H9 (cell line): ENCODE measurements around the gene CDNF. TPM values are rescaled to one million over a fixed set of nuclear protein-coding genes. Genes with fewer than 3 reads are reported as not detected.
A peak's percentile ranks its signal among the peaks of the same experiment; 100 is the strongest.

Experiments used
- DNase-seq: peaks from one replicate; pipeline ENCODE4 v3.0.0-alpha.2; 2017
- H2AFZ ChIP-seq: one replicate; pipeline ENCODE4 v1.6.1; 2013; ENCODE audit warnings: mild to moderate bottlenecking, low read length, control low read depth, moderate library complexity
- H2AK5ac ChIP-seq: 2 replicates; pipeline ENCODE4 v1.6.1; 2013; ENCODE audit warnings: low read length, control low read depth, mixed read lengths; ENCODE audit not compliant: insufficient read length
- H2BK120ac ChIP-seq: one replicate; pipeline ENCODE4 v1.6.1; 2013; ENCODE audit warnings: low read depth, mild to moderate bottlenecking, low read length, control low read depth, inconsistent platforms; ENCODE audit not compliant: poor library complexity, severe bottlenecking
- H2BK12ac ChIP-seq: 2 replicates; pipeline ENCODE4 v1.6.1; 2013; ENCODE audit warnings: low read length, control low read depth, mixed read lengths, low read depth; ENCODE audit not compliant: insufficient read length
- H2BK15ac ChIP-seq: 2 replicates; pipeline ENCODE4 v1.6.1; 2013; ENCODE audit warnings: low read depth, low read length, control low read depth
- H2BK20ac ChIP-seq: one replicate; pipeline ENCODE4 v1.6.1; 2013; ENCODE audit warnings: low read depth, mild to moderate bottlenecking, low read length, control low read depth, inconsistent platforms; ENCODE audit not compliant: poor library complexity, severe bottlenecking
- H2BK5ac ChIP-seq: 2 replicates; pipeline ENCODE4 v1.6.1; 2013; ENCODE audit warnings: low read length, control low read depth, mixed read lengths; ENCODE audit not compliant: insufficient read length
- H3K14ac ChIP-seq: 2 replicates; pipeline ENCODE4 v1.6.1; 2013; ENCODE audit warnings: low read length, control low read depth; ENCODE audit not compliant: insufficient read depth
- H3K18ac ChIP-seq: 2 replicates; pipeline ENCODE4 v1.6.1; 2013; ENCODE audit warnings: low read depth, mild to moderate bottlenecking, mixed read lengths, low read length, control low read depth; ENCODE audit not compliant: insufficient read length
- H3K23ac ChIP-seq: 2 replicates; pipeline ENCODE4 v1.6.1; 2013; ENCODE audit warnings: low read length, control low read depth, mixed read lengths, low read depth; ENCODE audit not compliant: insufficient read length
- H3K23me2 ChIP-seq: 2 replicates; pipeline ENCODE4 v1.6.1; 2013; ENCODE audit warnings: low read depth, mild to moderate bottlenecking, mixed read lengths, low read length, control low read depth; ENCODE audit not compliant: insufficient read length, poor library complexity, severe bottlenecking
- H3K27ac ChIP-seq: 2 replicates; pipeline ENCODE4 v1.5.1; 2013; ENCODE audit warnings: low read length, control low read depth, mixed read lengths, low read depth; ENCODE audit not compliant: insufficient read length
- H3K27me3 ChIP-seq: 2 replicates; pipeline ENCODE4 v1.6.1; 2013; ENCODE audit warnings: low read length, control low read depth, inconsistent platforms; ENCODE audit not compliant: insufficient read depth
- H3K4ac ChIP-seq: 2 replicates; pipeline ENCODE4 v1.6.1; 2013; ENCODE audit warnings: low read depth, mild to moderate bottlenecking, control low read depth, inconsistent platforms, low read length, moderate library complexity
- H3K4me1 ChIP-seq: 2 replicates; pipeline ENCODE4 v1.6.1; 2013; ENCODE audit warnings: low read length, control low read depth, inconsistent platforms; ENCODE audit not compliant: insufficient read depth
- H3K4me2 ChIP-seq: 2 replicates; pipeline ENCODE4 v1.6.1; 2013; ENCODE audit warnings: low read length, control low read depth, mixed read lengths; ENCODE audit not compliant: insufficient read length, insufficient read depth
- H3K56ac ChIP-seq: 2 replicates; pipeline ENCODE4 v1.6.1; 2013; ENCODE audit warnings: low read depth, mild to moderate bottlenecking, mixed read lengths, low read length, control low read depth; ENCODE audit not compliant: insufficient read length
- H3K79me1 ChIP-seq: 2 replicates; pipeline ENCODE4 v1.6.1; 2013; ENCODE audit warnings: low read depth, mild to moderate bottlenecking, moderate library complexity, low read length, control low read depth, inconsistent platforms; ENCODE audit not compliant: insufficient read depth, poor library complexity, severe bottlenecking
- H3K79me2 ChIP-seq: 2 replicates; pipeline ENCODE4 v1.6.1; 2013; ENCODE audit warnings: low read length, control low read depth, inconsistent platforms; ENCODE audit not compliant: insufficient read depth
- H3K9ac ChIP-seq: 2 replicates; pipeline ENCODE4 v1.6.1; 2013; ENCODE audit warnings: low read length, control low read depth, mixed read lengths; ENCODE audit not compliant: insufficient read length; ENCODE audit errors: extremely low read depth
- H3K9me3 ChIP-seq: one replicate; pipeline ENCODE4 v1.6.1; 2013; ENCODE audit warnings: low read depth, low read length, inconsistent platforms; ENCODE audit not compliant: control insufficient read depth
- H3T11ph ChIP-seq: one replicate; pipeline ENCODE4 v1.6.1; 2013; ENCODE audit warnings: mild to moderate bottlenecking, low read length, control low read depth, inconsistent platforms
- H4K20me1 ChIP-seq: one replicate; pipeline ENCODE4 v1.6.1; 2013; ENCODE audit not compliant: control insufficient read depth, insufficient read length, insufficient read depth
- H4K5ac ChIP-seq: 2 replicates; pipeline ENCODE4 v1.6.1; 2013; ENCODE audit warnings: low read depth, mild to moderate bottlenecking, mixed read lengths, low read length, control low read depth; ENCODE audit not compliant: insufficient read length
- H4K8ac ChIP-seq: replicated peaks from 2 replicates; pipeline ENCODE4 v1.6.1; 2013; ENCODE audit warnings: low read length, control low read depth, mixed read lengths, low read depth; ENCODE audit not compliant: insufficient read length
- H4K91ac ChIP-seq: 2 replicates; pipeline ENCODE4 v1.6.1; 2013; ENCODE audit warnings: low read depth, mild to moderate bottlenecking, moderate library complexity, mixed read lengths, low read length, control low read depth; ENCODE audit not compliant: insufficient read length
- H3K27ac Mint-ChIP-seq, 3 experiments: 2 replicates in 2 of 3; 3 replicates in 1 of 3; pipeline ENCODE4 v1.8.0; 2020 to 2021; ENCODE audit warnings: mixed read lengths in 3 of 3, mild to moderate bottlenecking in 1 of 3, moderate library complexity in 1 of 3
- H3K27me3 Mint-ChIP-seq: 2 replicates; pipeline ENCODE4 v1.8.0; 2021; ENCODE audit warnings: low read depth, mild to moderate bottlenecking, moderate library complexity, mixed read lengths
- H3K36me3 Mint-ChIP-seq, 3 experiments: 2 replicates in 2 of 3; 3 replicates in 1 of 3; pipeline ENCODE4 v1.8.0; 2020 to 2021; ENCODE audit warnings: low read depth in 3 of 3, mixed read lengths in 3 of 3; ENCODE audit not compliant: insufficient read depth in 1 of 3
- H3K4me1 Mint-ChIP-seq, 2 experiments: 2 replicates each; pipeline ENCODE4 v1.8.0; 2020; ENCODE audit warnings: mixed read lengths in 2 of 2
- H3K4me3 Mint-ChIP-seq, 2 experiments: 2 replicates in 1 of 2; 3 replicates in 1 of 2; pipeline ENCODE4 v1.8.0; 2020 to 2021; ENCODE audit warnings: mild to moderate bottlenecking in 2 of 2, mixed read lengths in 2 of 2, moderate library complexity in 1 of 2
- H3K9me3 Mint-ChIP-seq, 2 experiments: 2 replicates in 1 of 2; 3 replicates in 1 of 2; pipeline ENCODE4 v1.8.0; 2020; ENCODE audit warnings: mild to moderate bottlenecking in 2 of 2, mixed read lengths in 2 of 2, moderate library complexity in 1 of 2
- WGBS: extraction: QIAGEN DNeasy Blood & Tissue Kit; methylation state at CpG from one replicate; pipeline ENCODE4 v1.1.7; 2013; ENCODE audit warnings: missing lambda C conversion rate, low lambda C conversion rate, mixed read lengths; ENCODE audit not compliant: insufficient read length; ENCODE audit errors: extremely low coverage; 5-methylcytosine and 5-hydroxymethylcytosine counted together
- total RNA-seq: library from RNA; stranded (reverse); gene quantifications from 2 replicates; pipeline ENCODE4 v1.2.1, GENCODE V29; 2021
- TF ChIP-seq, protein P1 (sequence below): fragments of 200-600 bp; sonication (generic); conservative IDR thresholded peaks from 3 replicates; pipeline ENCODE4 v1.8.0; 2021; ENCODE audit warnings: antibody characterized with exemption, mild to moderate bottlenecking

CDNF gene
- total RNA-seq, 1 experiment from 2014 or later, result 1.3 TPM

DNA sequence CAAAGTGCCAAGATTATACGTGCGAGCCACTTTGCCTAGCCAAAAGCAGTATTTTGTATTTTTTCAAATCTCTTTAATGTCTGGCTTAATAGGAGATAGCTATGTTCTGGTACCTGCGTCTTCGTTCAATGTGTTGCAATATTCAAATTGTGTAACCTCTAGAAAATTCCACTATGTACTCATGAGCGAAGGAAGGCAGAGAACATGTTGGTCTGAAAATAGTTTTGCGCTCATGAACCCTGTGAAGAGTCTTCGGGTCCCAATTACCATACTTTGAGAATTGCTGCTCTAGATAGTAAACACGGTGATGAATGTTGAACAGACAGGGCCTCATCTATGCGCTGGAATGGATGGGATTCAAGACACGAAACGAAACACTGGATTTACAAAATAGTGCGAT, 38.1 kb upstream of the CDNF start:
- peaks cover 24 to 32% of the 10 kb centered on the region in 2 experiments for H3K4me1 Mint-ChIP-seq
- H3K27me3 ChIP-seq, result no peaks in the 10 kb centered on the region
- no peaks in the 10 kb centered on the region for H3K9me3 ChIP-seq
- WGBS, result no CpG with 5 or more reads among the region's 12 CpGs
- H4K5ac ChIP-seq, result no peak overlapping the region
- no peak overlapping the region for H4K8ac ChIP-seq
- H3K27ac Mint-ChIP-seq, result peak overlapping the region in 2 of 3 experiments; percentile 49 to 78; a peak in 4 of 7 replicates
- H2AK5ac ChIP-seq, result no peak overlapping the region
- no peak overlapping the region for H3K4ac ChIP-seq
- DNase-seq, result no peak
- no peak overlapping the region for H2BK12ac ChIP-seq
- H3K18ac ChIP-seq, result no peak overlapping the region
- no peak overlapping the region for H3K56ac ChIP-seq
- no peaks in the 10 kb centered on the region for H4K20me1 ChIP-seq
- H3K9ac ChIP-seq, result no peak overlapping the region
- TF ChIP-seq, protein P1, sequence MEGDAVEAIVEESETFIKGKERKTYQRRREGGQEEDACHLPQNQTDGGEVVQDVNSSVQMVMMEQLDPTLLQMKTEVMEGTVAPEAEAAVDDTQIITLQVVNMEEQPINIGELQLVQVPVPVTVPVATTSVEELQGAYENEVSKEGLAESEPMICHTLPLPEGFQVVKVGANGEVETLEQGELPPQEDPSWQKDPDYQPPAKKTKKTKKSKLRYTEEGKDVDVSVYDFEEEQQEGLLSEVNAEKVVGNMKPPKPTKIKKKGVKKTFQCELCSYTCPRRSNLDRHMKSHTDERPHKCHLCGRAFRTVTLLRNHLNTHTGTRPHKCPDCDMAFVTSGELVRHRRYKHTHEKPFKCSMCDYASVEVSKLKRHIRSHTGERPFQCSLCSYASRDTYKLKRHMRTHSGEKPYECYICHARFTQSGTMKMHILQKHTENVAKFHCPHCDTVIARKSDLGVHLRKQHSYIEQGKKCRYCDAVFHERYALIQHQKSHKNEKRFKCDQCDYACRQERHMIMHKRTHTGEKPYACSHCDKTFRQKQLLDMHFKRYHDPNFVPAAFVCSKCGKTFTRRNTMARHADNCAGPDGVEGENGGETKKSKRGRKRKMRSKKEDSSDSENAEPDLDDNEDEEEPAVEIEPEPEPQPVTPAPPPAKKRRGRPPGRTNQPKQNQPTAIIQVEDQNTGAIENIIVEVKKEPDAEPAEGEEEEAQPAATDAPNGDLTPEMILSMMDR, result no peak
- H2BK5ac ChIP-seq, result no peak overlapping the region
- H3K27ac ChIP-seq, result peak overlapping the region; percentile 41
- H4K91ac ChIP-seq, result no peak overlapping the region
- H3K14ac ChIP-seq, result no peak overlapping the region
- peaks cover 9% of the 10 kb centered on the region; the same call in 1 of the 2 replicates for H3K4me1 ChIP-seq
- no peak overlapping the region for H3K4me2 ChIP-seq
- no peaks in the 10 kb centered on the region for H3K27me3 Mint-ChIP-seq
- no peak overlapping the region for H2BK120ac ChIP-seq
- H2BK15ac ChIP-seq, result no peak overlapping the region
- no peaks in the 10 kb centered on the region for H3K79me1 ChIP-seq
- no peak overlapping the region for H2BK20ac ChIP-seq
- no peak overlapping the region for H2AFZ ChIP-seq
- H3T11ph ChIP-seq, result no peak overlapping the region
- peaks cover 4% of the 10 kb centered on the region for H3K23me2 ChIP-seq
- H3K36me3 Mint-ChIP-seq, result peaks cover 0 to 9% (median 3%) of the 10 kb centered on the region in 3 experiments; a peak in 4 of 7 replicates
- no peak overlapping the region for H3K23ac ChIP-seq
- no peaks in the 10 kb centered on the region; a peak in 1 of 5 replicates for H3K9me3 Mint-ChIP-seq
- H3K79me2 ChIP-seq, result peaks cover 14% of the 10 kb centered on the region; the same call in 1 of the 2 replicates
- H3K4me3 Mint-ChIP-seq, result 0 out of 5 replicates have a peak overlapping the region, but pooled peaks of 1 of the 2 experiments have one; percentile 97
